SJCRH30 (cell line): Measurements from ENCODE around the gene KCNIP3. TPM values are rescaled to one million over a fixed set of nuclear protein-coding genes. Genes with fewer than 3 reads are reported as not detected.
"Not testable (repeated sequence)": the region's sequence is repeated elsewhere in the genome, so short reads cannot be mapped to it uniquely, and the experiment has no call there.

ENCODE experiments used
- DNase-seq, 2 experiments: peaks; one replicate each; pipeline ENCODE4 v3.0.0-alpha.2; 2015 to 2020
- H3K27ac ChIP-seq: fragments of 250-450 bp; sonication (Bioruptor Pico); 2 replicates; pipeline ENCODE4 v1.5.1; 2020; ENCODE audit warnings: mild to moderate bottlenecking, moderate library complexity
- H3K27me3 ChIP-seq: fragments of 250-450 bp; sonication (Bioruptor Pico); 2 replicates; pipeline ENCODE4 v1.5.1; 2020; ENCODE audit warnings: mild to moderate bottlenecking, moderate library complexity
- H3K36me3 ChIP-seq: fragments of 250-450 bp; sonication (Bioruptor Pico); 2 replicates; pipeline ENCODE4 v1.5.1; 2020; ENCODE audit warnings: mild to moderate bottlenecking, moderate library complexity
- H3K4me1 ChIP-seq: fragments of 250-450 bp; sonication (Bioruptor Pico); 2 replicates; pipeline ENCODE4 v1.5.1; 2020; ENCODE audit warnings: mild to moderate bottlenecking, moderate library complexity
- H3K4me3 ChIP-seq: fragments of 250-450 bp; sonication (Bioruptor Pico); 2 replicates; pipeline ENCODE4 v1.5.1; 2020; ENCODE audit warnings: mild to moderate bottlenecking, moderate library complexity
- H3K9me3 ChIP-seq: fragments of 250-450 bp; sonication (Bioruptor Pico); replicated peaks from 2 replicates; pipeline ENCODE4 v1.5.1; 2020; ENCODE audit warnings: mild to moderate bottlenecking, moderate library complexity
- total RNA-seq: library from RNA; depleted of rRNA; stranded (reverse); fragments of >200 nt; shearing (Covaris generic); gene quantifications from 2 replicates; pipeline ENCODE4 v1.2.3, GENCODE V29; 2014; rRNA removed

KCNIP3 gene
- not detected in 2 replicates for total RNA-seq

DNA sequence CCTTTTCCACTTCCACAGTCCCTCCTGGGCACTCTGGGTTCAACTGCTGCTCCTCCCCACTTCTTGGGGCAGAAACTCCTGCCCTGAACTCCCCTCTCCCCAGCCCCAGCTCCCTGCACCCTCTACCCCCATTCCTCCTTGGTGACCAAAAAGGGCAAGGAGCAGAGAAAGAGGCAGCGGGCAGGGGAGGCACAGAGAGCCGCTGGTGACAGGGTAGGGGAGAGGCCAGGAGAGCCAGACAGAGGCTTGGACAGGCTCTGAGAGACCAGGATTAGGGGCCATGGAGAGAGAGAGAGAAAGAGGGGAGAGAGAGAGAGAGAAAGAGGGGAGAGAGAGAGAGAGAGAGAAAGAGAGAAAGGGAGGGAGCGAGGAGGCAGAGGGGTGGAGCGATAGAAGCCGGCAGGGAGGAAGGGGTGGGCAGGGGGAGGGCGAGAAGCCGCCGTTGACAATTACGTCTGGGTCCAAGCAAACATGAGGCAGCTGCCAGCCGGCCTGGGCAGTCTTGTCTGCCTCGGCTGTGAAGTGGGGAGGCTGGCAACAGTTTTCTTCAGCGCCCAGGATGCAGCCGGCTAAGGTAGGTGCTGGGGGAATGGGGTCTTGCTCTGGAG is at the start of gene KCNIP3:
KCNIP3 (plus strand) TSS at position 468 of the 608 bp plus-strand sequence; CDS start at position 560, 92 bp downstream.
- H3K4me1 ChIP-seq, result no peaks in the 10 kb centered on the region
- H3K4me3 ChIP-seq, result no peak within 1 kb of the TSS
- DNase-seq, result no peak

DNA sequence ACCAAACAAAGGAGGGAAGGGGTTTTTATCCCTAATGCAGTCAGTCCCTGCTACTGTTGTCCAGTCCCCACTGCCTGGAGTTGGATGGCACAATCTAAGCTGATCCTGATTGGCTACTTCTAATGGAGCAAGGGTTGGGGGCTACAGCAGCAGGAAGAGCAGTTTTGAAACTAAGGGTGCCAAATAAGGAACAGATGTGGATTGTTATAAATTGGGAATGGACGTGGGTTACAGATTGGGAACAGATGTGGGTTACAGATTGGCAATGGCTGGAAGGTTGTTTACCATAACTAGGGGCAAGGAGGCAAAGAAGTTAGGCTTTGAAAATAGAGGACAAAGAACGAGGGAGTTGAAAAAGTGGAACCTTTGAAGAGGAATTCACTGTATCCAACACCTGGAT is 38.9 kb upstream of the KCNIP3 start:
- DNase-seq, result no peak
- no peaks in the 10 kb centered on the region for H3K27me3 ChIP-seq
- H3K4me3 ChIP-seq, result no peak overlapping the region
- H3K9me3 ChIP-seq, result 0 out of 2 replicates have a peak, but pooled peaks cover 4% of the 10 kb centered on the region
- H3K4me1 ChIP-seq, result no peaks in the 10 kb centered on the region
- no peaks in the 10 kb centered on the region for H3K36me3 ChIP-seq
- H3K27ac ChIP-seq, result no peak overlapping the region

More for the DNA sequence above, at the start of gene KCNIP3:
- H3K9me3 ChIP-seq, result no peaks in the 10 kb centered on the region
- no peaks in the 10 kb centered on the region for H3K36me3 ChIP-seq
- H3K27ac ChIP-seq, result no peak within 1 kb of the TSS
- H3K27me3 ChIP-seq, result 0 out of 2 replicates have a peak, but pooled peaks cover 4% of the 10 kb centered on the region

DNA sequence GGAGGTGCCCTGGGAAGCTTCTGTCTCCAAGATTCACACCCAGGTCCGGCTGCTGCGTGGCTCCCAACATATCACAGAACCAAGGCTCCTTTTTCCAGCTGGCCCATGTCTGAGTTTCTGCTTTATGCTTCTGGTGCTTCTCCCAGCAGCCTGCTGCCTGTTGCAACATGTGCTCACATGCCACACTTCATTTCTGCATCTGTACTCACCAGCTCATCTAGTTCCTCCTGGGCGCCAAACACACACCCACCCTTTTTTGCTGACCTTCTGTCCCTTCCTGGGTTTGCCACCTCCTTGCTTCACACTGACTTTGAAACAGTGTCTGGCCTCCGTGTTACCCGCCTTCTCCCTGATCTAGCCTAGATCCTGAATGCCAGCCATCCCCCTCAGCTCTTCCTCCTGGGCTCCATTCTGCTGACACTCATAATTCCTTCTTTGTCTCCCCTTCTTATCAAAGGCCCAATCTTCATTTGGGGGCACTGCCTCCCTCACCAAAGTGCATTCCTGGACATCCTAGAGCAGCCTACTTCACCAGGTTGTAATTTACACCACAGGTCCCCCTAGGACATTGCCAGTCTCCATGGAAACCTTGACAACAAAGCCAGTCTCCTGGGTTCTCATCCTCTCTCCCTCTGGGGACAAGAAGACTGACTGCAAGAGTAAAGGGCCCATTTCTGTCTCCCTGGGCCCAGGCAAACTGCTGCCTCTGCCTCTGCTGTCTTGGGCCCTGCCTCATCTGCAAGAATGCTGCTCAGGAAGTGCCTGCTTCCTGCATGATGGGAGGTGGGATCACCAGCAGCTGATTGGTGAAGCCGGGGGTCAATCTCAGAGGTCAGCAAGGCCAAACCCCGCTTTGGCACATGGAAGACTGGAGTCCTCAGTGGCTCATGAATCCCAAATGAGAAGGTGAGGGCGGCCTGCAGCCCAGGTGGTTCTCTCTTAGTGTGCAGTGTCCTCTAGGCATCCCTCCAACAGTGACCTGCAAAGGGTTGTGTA is 36.8 kb upstream of the KCNIP3 start:
- H3K4me3 ChIP-seq, result no peak overlapping the region
- no peak for DNase-seq
- no peak overlapping the region for H3K27ac ChIP-seq
- no peaks in the 10 kb centered on the region for H3K9me3 ChIP-seq
- H3K4me1 ChIP-seq, result no peaks in the 10 kb centered on the region
- no peaks in the 10 kb centered on the region for H3K36me3 ChIP-seq
- 0 out of 2 replicates have a peak, but pooled peaks cover 5% of the 10 kb centered on the region for H3K27me3 ChIP-seq

DNA sequence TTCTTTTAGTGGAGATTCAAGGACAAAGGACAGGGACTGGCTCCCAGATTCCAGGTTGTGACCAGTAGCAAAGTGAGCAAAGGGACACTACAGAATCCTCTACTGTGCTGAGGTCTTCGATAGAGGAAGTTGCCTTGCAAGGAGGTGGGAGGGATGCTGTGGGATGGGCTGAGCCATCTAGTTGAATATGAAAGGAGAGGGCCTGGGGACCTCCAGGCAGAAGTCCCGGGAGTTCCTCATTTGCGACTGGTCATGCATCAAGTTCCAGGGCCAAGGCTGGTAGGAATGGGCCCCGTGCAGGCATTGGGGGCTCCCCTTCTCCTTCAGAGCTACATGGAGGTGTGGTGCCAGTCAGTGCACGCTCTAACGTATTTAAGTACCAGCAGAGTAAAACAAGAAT is 35.5 kb upstream of the KCNIP3 start:
- Histone ChIP-seq H3K9me3 (no peaks in the 10 kb centered on the region), H3K27me3 (0 out of 2 replicates have a peak, but pooled peaks cover 5% of the 10 kb centered on the region), H3K4me1 (no peaks in the 10 kb centered on the region), H3K4me3 (no peak overlapping the region), H3K27ac (no peak overlapping the region), H3K36me3 (no peaks in the 10 kb centered on the region)
- DNase-seq, result no peak

DNA sequence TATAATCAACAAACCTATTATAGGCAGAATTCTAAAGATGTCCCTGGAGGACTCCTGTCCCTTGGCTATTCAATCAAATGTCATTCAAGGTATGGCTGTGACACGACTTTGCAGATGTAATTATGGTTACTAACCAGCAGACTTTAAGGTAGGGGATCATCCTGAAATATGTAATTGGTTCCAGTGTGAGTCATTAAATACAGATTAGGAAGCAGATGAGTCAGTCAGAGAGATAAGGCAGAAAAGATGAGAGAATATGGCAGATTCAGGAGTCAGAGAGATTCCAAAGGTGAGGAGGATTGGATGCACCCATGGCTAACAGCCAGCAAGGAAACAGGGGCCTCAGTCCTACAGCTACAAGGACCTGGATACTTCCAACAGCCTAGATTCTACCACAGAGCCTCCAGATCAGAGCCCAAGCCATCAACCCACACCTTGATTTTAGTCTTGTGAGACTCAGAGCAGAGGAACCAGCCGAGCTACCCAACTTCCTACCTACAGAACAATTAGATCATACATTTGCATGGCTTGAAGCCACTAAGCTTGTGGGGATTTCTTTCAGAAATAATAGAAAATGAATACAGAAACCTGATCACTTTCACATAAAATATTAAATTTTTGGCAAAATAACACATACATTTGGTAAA is 34.1 kb upstream of the KCNIP3 start:
- no peak for DNase-seq
- 0 out of 2 replicates have a peak, but pooled peaks cover 5% of the 10 kb centered on the region for H3K27me3 ChIP-seq
- peaks cover 3% of the 10 kb centered on the region; the same call in 1 of the 2 replicates for H3K4me1 ChIP-seq

DNA sequence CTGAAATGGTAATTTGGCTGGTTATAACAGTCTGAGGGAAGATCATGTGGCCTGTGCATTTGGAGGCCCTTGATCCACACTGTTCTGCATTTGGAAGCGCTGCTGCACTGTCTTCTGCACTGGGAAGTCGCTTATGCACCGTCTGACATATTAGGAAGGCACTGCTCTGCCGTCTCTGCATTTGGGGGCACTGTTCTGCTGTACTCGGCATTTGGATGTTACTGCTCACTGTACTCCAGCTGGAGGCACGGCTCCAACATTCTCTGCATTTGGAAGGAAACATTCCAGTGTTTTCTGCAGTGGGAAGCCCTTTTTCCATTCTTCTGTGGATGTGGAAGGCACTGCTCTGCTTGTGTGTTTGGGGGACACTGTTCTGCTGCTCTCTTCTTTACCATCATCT is 32.5 kb upstream of the KCNIP3 start:
- H3K4me3 ChIP-seq, result no peak overlapping the region
- no peak for DNase-seq
- H3K27me3 ChIP-seq, result 0 out of 2 replicates have a peak, but pooled peaks cover 5% of the 10 kb centered on the region
- no peak overlapping the region for H3K27ac ChIP-seq
- H3K9me3 ChIP-seq, result no peaks in the 10 kb centered on the region
- H3K4me1 ChIP-seq, result peaks cover 9% of the 10 kb centered on the region; the same call in 1 of the 2 replicates
- H3K36me3 ChIP-seq, result no peaks in the 10 kb centered on the region

More for the DNA sequence above, 34.1 kb upstream of the KCNIP3 start:
- Histone ChIP-seq H3K9me3 (no peaks in the 10 kb centered on the region), H3K4me3 (no peak overlapping the region), H3K27ac (no peak overlapping the region), H3K36me3 (no peaks in the 10 kb centered on the region)

DNA sequence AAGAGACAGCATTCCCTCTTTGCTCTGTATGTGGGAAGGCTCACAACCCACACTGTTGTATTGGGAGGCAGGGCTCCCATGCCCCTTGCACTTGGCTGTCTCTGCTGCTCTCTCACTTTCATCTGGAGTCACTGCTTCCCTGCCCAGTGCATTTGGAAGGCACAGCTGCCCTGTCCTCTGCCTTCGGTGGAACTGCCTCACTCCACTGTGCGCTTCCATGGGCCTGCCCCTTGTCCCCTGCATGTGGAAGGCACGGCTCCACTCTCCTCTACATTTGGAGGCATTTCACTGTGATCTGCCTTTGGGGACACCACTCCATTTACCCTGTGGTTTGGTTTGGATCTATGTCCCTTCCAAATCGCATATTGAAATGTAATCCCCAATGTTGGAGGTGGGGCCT is 32.0 kb upstream of the KCNIP3 start:
- Histone ChIP-seq H3K27ac (no peak overlapping the region), H3K4me3 (no peak overlapping the region), H3K9me3 (no peaks in the 10 kb centered on the region), H3K27me3 (0 out of 2 replicates have a peak, but pooled peaks cover 5% of the 10 kb centered on the region), H3K36me3 (no peaks in the 10 kb centered on the region), H3K4me1 (peaks cover 9% of the 10 kb centered on the region; the same call in 1 of the 2 replicates)
- DNase-seq, result no peak

DNA sequence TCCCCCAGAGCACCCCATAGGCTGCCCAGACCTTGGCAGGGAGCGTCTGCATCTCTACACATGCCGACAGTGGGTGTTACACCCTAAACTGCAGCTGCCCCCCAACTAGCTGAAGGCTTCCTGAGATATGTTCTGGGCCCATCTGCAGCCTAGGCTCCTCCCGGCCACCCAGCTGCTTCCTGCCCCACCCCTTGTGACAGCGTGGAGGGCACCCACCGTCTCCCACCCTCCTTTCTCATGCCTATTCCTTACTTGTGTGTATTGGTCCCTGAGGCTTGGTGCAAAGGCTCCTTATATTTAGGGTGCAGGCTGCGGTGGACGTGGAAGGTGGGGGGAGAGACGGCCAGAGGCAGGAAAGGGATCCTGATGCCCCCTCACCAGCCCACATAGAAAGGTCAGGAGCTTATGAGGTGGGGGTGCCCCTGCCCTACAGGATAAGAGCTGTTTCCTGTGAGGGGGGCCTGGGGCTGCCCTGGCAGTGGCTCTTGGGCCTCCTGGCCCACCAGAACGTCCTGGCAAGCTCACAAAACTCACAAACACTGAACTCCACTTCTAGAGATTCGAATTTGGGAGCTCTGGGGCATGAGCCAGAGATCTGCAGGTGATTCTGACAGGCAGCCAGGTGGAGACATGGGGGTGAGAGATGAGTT is 30.2 kb upstream of the KCNIP3 start:
- 0 out of 2 replicates have a peak, but pooled peaks cover 5% of the 10 kb centered on the region for H3K27me3 ChIP-seq
- no peaks in the 10 kb centered on the region for H3K9me3 ChIP-seq
- H3K4me3 ChIP-seq, result no peak overlapping the region
- no peaks in the 10 kb centered on the region for H3K36me3 ChIP-seq
- H3K4me1 ChIP-seq, result peaks cover 9% of the 10 kb centered on the region; the same call in 1 of the 2 replicates
- no peak for DNase-seq
- H3K27ac ChIP-seq, result no peak overlapping the region

DNA sequence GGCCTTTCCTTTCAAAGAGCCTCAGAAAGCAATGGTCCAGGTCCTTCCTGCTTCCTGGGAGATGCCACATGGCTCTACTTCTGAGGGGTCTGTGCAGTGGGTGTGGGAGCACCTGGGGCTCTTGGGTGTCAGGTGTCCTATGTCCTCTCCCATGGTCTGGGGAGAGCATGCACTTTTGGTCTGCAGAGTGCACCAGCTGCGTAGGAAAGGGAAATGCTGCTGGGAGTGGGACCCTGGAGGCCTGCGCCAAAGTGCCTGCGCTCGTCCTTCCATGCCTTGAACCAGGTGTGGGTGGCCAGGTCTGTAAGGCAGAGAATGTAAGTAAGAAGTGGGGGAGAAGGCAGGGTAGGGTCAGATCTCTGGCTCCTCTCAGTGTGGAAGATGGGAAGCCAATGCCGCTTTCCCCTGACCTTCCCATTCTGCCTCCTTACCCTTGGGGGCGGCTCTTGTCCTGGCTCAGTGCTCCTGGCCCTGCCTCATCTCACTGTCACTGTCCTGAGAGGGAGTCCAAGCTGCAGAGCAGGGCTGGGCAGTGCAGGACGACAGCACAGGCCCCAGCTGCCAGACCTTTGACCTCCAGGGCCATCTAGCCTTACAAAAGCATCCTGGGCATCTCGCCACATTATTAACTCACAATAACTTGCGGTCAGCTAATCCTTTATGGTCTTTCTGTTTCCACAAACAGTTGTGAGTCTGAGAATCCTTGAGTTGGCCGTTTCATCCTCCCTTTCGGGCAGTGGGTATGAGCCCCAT is 29.5 kb upstream of the KCNIP3 start:
- Histone ChIP-seq H3K36me3 (no peaks in the 10 kb centered on the region), H3K4me3 (no peak overlapping the region), H3K9me3 (no peaks in the 10 kb centered on the region), H3K27ac (no peak overlapping the region), H3K4me1 (peaks cover 9% of the 10 kb centered on the region; the same call in 1 of the 2 replicates), H3K27me3 (0 out of 2 replicates have a peak, but pooled peaks cover 5% of the 10 kb centered on the region)
- DNase-seq, result peak; percentile 64 to 68

DNA sequence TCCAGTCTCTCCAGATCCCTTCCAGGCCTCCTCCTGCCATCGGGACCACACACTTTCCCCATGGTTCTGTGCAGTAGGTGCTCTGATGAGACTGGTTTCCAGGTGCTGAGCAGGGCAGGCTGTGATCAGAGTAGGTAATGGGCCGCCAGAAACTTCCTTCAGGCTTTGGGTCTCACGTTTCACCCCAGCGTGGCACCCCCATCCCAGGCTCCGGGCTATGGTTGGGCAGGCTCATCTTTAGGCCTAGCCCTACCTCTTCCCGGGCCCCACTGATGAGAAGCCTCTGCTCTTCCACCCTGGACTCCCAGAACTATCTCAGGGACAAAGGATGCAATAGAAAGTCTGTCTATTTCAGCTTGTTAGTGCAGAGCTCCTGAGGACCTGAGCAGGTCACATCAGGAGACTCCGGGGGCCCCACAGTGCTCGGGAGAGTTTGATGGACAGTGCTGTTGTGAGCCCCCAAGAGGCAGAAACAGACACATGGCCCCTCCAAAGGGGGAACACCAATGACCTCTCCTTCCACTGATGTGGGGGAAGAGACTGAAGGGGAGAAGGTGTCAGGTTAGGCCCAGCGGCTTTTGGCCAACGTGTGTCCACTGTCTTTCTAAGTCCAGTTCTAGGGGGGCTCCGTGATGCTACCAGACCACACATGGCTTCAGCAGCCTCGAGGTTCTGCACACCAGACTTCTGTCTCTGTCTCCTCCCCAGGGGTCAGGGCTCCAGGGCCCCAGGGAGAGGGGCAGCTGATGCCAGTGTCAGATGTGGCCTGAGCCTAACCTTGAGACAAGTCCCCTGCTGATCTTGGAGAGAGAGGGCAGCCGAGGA is 28.7 kb upstream of the KCNIP3 start:
- Histone ChIP-seq H3K27ac (no peak overlapping the region), H3K4me1 (peaks cover 9% of the 10 kb centered on the region; the same call in 1 of the 2 replicates), H3K27me3 (0 out of 2 replicates have a peak, but pooled peaks cover 5% of the 10 kb centered on the region), H3K36me3 (no peaks in the 10 kb centered on the region), H3K4me3 (no peak overlapping the region), H3K9me3 (no peaks in the 10 kb centered on the region)
- DNase-seq, result no peak

DNA sequence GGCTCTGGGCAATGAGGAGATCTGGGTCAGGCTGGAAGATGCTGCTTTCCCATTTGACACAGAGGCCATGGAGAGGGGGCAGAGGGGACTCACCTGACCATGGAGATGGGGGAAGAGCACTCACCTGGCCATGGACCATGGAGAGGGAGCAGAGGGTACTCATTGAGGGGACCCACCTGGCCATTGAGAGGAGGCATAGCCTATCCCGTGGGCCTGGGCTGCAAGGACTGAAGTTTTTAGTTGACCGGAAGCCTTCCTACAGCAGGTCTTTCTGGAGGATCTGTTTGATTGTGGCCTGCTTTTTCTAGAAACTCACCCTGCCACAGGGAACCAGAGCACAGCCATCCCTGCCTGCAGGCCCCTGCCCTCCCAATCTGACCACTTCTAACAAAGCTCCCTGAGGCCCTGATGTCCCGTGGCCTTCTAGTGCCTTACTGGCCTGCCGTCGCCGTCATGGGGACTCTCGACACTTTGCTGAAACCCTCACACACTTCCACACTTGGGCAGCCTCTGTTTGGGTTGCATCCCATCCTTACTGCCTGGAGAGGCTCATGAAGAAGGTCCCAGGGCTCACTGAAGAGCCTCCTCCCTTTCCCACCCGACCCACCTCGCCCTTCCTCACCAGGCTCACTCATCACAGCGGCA is 28.0 kb upstream of the KCNIP3 start:
- Histone ChIP-seq H3K27ac (no peak overlapping the region), H3K27me3 (0 out of 2 replicates have a peak, but pooled peaks cover 5% of the 10 kb centered on the region), H3K36me3 (no peaks in the 10 kb centered on the region), H3K9me3 (no peaks in the 10 kb centered on the region), H3K4me3 (no peak overlapping the region), H3K4me1 (peaks cover 9% of the 10 kb centered on the region; the same call in 1 of the 2 replicates)
- no peak for DNase-seq

DNA sequence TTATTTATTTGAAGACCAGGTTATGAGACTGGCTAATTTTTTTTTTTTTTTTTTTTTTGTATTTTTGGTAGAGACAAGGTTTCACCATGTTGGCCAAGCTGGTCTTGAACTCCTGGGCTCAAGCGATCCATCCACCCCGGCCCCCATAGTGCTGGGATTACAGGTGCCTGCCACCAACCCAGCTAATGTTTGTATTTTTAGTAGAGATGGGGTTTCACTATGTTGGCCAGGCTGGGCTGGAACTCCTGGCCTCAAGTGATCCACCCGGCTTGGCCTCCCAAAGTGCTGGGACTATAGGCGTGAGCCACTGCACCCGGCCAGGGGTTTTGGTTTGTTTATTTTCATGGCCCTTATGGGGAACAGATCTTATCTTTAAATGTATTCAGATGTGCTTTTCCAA is 27.4 kb upstream of the KCNIP3 start:
- not testable (repeated sequence) for DNase-seq, H3K4me1 ChIP-seq, H3K27me3 ChIP-seq, H3K36me3 ChIP-seq, H3K27ac ChIP-seq, H3K4me3 ChIP-seq, H3K9me3 ChIP-seq
